Right atrium auricular region (tissue), 2 donors: ENCODE results near the gene MYO10. TPM values are rescaled to one million over a fixed set of nuclear protein-coding genes. Genes with fewer than 3 reads are reported as not detected.
"Not testable (repeated sequence)": the region's sequence is repeated elsewhere in the genome, so short reads cannot be mapped to it uniquely, and the experiment has no call there.

Experiments used
- DNase-seq: peaks from one replicate; pipeline ENCODE4 v3.0.0-alpha.2; 2019; ENCODE audit warnings: low spot score
- H3K27ac ChIP-seq, 2 donors: fragments of 200-600 bp; sonication (generic); 1 replicate in 1 of 2; 2 replicates in 1 of 2; pipeline ENCODE4 v1.5.1; 2016 to 2019
- H3K27me3 ChIP-seq, 2 donors: fragments of 200-600 bp; sonication (generic); one replicate each; pipeline versions ENCODE4 v1.5.1 to v1.6.0; 2017 to 2019
- H3K36me3 ChIP-seq: fragments of 200-600 bp; sonication (generic); one replicate; pipeline ENCODE4 v1.5.1; 2016
- H3K4me1 ChIP-seq, 2 donors: fragments of 200-600 bp; sonication (generic); one replicate each; pipeline versions ENCODE4 v1.5.1 to v1.6.0; 2017 to 2019
- H3K4me3 ChIP-seq, 2 donors: fragments of 200-600 bp; sonication (generic); 1 replicate in 1 of 2; 2 replicates in 1 of 2; pipeline ENCODE4 v1.5.1; 2017 to 2019; ENCODE audit warnings: mild to moderate bottlenecking in 1 of 2, moderate library complexity in 1 of 2
- H3K9me3 ChIP-seq, 2 donors: fragments of 200-600 bp; sonication (generic); one replicate each; pipeline ENCODE4 v1.5.1; 2019
- total RNA-seq, 2 donors: library from RNA; depleted of rRNA; stranded (reverse); fragments of >200 nt; gene quantifications; one replicate each; pipeline ENCODE4 v1.1.0, GENCODE V29; 2016
- TF ChIP-seq, protein P1 (sequence below), 2 donors: fragments of 200-600 bp; sonication (generic); IDR thresholded peaks; one replicate each; pipeline ENCODE4 v1.5.1; 2019; ENCODE audit warnings: antibody characterized with exemption in 2 of 2

Gene MYO10
- total RNA-seq, 2 donors from 2014 or later, result 3.8 to 5.5 TPM

- TF ChIP-seq, protein P1, sequence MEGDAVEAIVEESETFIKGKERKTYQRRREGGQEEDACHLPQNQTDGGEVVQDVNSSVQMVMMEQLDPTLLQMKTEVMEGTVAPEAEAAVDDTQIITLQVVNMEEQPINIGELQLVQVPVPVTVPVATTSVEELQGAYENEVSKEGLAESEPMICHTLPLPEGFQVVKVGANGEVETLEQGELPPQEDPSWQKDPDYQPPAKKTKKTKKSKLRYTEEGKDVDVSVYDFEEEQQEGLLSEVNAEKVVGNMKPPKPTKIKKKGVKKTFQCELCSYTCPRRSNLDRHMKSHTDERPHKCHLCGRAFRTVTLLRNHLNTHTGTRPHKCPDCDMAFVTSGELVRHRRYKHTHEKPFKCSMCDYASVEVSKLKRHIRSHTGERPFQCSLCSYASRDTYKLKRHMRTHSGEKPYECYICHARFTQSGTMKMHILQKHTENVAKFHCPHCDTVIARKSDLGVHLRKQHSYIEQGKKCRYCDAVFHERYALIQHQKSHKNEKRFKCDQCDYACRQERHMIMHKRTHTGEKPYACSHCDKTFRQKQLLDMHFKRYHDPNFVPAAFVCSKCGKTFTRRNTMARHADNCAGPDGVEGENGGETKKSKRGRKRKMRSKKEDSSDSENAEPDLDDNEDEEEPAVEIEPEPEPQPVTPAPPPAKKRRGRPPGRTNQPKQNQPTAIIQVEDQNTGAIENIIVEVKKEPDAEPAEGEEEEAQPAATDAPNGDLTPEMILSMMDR (IDR thresholded peaks at IDR 0.05), result no peak
- H3K27ac ChIP-seq, result no peak overlapping the region
- no peak overlapping the region for H3K4me3 ChIP-seq
- H3K9me3 ChIP-seq, result no peaks in the 10 kb centered on the region
- H3K4me1 ChIP-seq, result peaks cover 0 to 7% of the 10 kb centered on the region in 2 donors
- H3K27me3 ChIP-seq, result no peaks in the 10 kb centered on the region
- DNase-seq, result no peak
- H3K36me3 ChIP-seq, result no peaks in the 10 kb centered on the region
Measured at GRCh38 chr5:16744164-16744880, 191.8 kb downstream of the MYO10 start.

GRCh38 chr5:16742938-16743337 is 193.2 kb downstream of the MYO10 start:
- no peaks in the 10 kb centered on the region for H3K36me3 ChIP-seq
- peaks cover 0 to 7% of the 10 kb centered on the region in 2 donors for H3K4me1 ChIP-seq
- H3K27ac ChIP-seq, result no peak overlapping the region
- no peak overlapping the region for H3K4me3 ChIP-seq
- no peaks in the 10 kb centered on the region for H3K9me3 ChIP-seq
- TF ChIP-seq, protein P1 (IDR thresholded peaks at IDR 0.05), result no peak
- DNase-seq, result no peak
- H3K27me3 ChIP-seq, result no peaks in the 10 kb centered on the region

- Histone ChIP-seq H3K27ac (no peak overlapping the region), H3K36me3 (no peaks in the 10 kb centered on the region), H3K9me3 (no peaks in the 10 kb centered on the region), H3K4me3 (peak overlapping the region in 1 of 2 donors; percentile 5), H3K27me3 (no peaks in the 10 kb centered on the region), H3K4me1 (peaks cover 0 to 7% of the 10 kb centered on the region in 2 donors)
- DNase-seq, result no peak
- TF ChIP-seq, protein P1 (IDR thresholded peaks at IDR 0.05), result no peak
Measured at GRCh38 chr5:16740811-16741392, 195.2 kb downstream of the MYO10 start.

DNA sequence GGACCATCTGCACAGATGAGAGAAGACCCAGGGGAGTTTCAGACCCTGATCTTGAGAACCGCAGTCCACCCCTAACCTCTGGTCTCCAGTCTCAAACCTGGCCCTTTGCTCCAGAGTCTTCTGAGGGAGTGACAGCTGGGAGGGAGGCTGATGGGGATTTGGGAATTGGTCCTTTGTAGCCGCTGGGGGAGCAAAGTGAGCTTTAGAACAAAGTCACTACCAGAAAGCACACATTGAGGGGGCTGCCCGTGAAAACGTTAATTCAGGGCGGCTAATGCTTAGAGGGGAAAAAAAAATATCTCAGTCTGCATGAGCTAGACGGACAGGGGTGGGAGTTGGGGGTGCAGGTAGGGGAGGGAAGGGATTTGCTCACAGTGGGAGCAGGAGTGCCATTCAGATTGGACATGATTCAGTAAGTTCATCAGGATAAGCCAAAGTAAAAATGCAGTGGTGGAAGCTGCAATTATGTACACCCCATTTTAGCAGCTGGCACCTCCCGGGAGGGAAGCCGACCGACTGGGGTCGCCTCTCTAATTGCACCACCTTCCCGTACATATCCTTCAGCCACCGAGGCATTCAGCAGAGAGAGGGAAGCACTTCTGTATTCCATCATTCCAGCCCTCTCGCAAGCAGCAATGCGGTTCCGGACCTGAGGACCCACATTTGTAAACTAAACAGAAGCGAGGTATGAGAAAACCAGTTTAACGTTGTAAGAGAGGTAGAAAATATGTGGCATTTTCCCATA is 195.8 kb downstream of the MYO10 start:
- TF ChIP-seq, protein P1 (IDR thresholded peaks at IDR 0.05), result no peak
- DNase-seq, result no peak
- H3K36me3 ChIP-seq, result no peaks in the 10 kb centered on the region
- H3K27me3 ChIP-seq, result no peaks in the 10 kb centered on the region
- H3K9me3 ChIP-seq, result no peaks in the 10 kb centered on the region
- H3K27ac ChIP-seq, result no peak overlapping the region
- H3K4me3 ChIP-seq, result peak overlapping the region in 1 of 2 donors; percentile 5
- H3K4me1 ChIP-seq, result peaks cover 0 to 7% of the 10 kb centered on the region in 2 donors

DNA sequence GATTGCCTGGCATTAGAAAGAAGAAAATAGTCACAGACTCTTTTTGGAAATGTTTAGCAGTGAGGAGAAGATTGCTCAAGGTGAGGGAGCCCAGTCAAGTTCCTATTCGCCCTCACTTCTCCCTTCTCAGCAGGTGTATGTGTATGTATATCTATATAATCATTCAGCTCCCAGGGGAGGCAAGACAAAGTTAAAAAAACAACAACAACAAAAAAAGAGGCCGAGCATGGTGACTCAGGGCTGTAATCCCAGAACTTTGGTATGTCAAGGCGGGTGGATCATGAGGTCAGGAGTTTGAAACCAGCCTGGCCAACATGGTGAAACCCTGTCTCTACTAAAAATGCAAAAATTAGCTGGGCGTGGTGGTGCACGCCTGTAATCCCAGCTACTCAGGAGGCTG is 197.7 kb downstream of the MYO10 start:
- not testable (repeated sequence) for DNase-seq, H3K27me3 ChIP-seq, H3K27ac ChIP-seq, H3K4me1 ChIP-seq, H3K4me3 ChIP-seq, H3K9me3 ChIP-seq, H3K36me3 ChIP-seq
